Large intestine (tissue), 3 donors: Measurements from ENCODE around the gene TMEM132D. TPM values are rescaled to one million over a fixed set of nuclear protein-coding genes. Genes with fewer than 3 reads are reported as not detected.

ENCODE experiments used
- DNase-seq, 2 donors: peaks; one replicate each; pipeline versions ENCODE4 v3.0.0 to v3.0.0-alpha.2; 2013
- H3K27ac ChIP-seq: one replicate; pipeline ENCODE4 v1.5.1; 2013; ENCODE audit warnings: low read length
- H3K27me3 ChIP-seq: 2 replicates; pipeline ENCODE4 v1.6.1; 2013; ENCODE audit warnings: low read length; ENCODE audit not compliant: control insufficient read depth, insufficient read depth
- H3K36me3 ChIP-seq: 2 replicates; pipeline ENCODE4 v1.6.1; 2013; ENCODE audit warnings: low read length; ENCODE audit not compliant: control insufficient read depth, insufficient read depth
- H3K4me1 ChIP-seq: one replicate; pipeline ENCODE4 v1.6.1; 2013; ENCODE audit warnings: low read length; ENCODE audit not compliant: control insufficient read depth, insufficient read depth
- H3K4me3 ChIP-seq: one replicate; pipeline ENCODE4 v1.5.1; 2013; ENCODE audit warnings: low read length
- H3K9me3 ChIP-seq: one replicate; pipeline ENCODE4 v1.6.1; 2013; ENCODE audit warnings: mild to moderate bottlenecking, low read depth, low read length, moderate library complexity; ENCODE audit not compliant: control insufficient read depth
- WGBS: methylation state at CpG from one replicate; pipeline ENCODE4 v1.1.5; 2013; ENCODE audit warnings: low lambda C conversion rate; ENCODE audit not compliant: insufficient coverage; 5-methylcytosine and 5-hydroxymethylcytosine counted together
- polyA plus RNA-seq: library from polyadenylated mRNA; unstranded; fragments of 120-200 nt; gene quantifications from one replicate; pipeline ENCODE4 v1.2.1, GENCODE V29; 2013

The TMEM132D gene
- polyA plus RNA-seq, 1 donor, result 0.55 TPM

DNA sequence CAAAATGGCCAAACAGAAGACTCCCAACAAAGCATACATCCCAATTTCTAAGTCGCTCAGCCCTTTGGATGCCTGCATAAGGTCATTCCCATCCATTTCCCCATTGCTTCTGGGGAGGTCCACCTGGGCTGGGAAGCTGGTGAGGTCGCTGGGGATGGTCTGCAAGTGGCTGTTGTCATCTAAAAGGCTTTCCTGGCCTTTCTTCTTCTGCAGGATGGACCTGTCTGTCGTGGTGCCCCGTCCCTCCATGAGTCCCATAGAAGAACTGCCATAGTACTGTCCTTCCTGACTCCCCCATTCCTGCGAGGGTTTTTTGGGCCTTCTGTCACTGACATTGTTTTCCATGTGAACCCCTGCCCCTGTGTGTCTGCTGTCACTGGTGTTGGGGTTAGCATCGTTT, 829.4 kb downstream of the TMEM132D start:
- H3K36me3 ChIP-seq, result no peaks in the 10 kb centered on the region
- H3K4me1 ChIP-seq, result no peaks in the 10 kb centered on the region
- H3K27me3 ChIP-seq, result no peaks in the 10 kb centered on the region
- no peak for DNase-seq
- WGBS, result 90% methylated on average over 2 of the region's 6 CpGs
- no peaks in the 10 kb centered on the region for H3K9me3 ChIP-seq
- no peak overlapping the region for H3K27ac ChIP-seq
- no peak overlapping the region for H3K4me3 ChIP-seq

DNA sequence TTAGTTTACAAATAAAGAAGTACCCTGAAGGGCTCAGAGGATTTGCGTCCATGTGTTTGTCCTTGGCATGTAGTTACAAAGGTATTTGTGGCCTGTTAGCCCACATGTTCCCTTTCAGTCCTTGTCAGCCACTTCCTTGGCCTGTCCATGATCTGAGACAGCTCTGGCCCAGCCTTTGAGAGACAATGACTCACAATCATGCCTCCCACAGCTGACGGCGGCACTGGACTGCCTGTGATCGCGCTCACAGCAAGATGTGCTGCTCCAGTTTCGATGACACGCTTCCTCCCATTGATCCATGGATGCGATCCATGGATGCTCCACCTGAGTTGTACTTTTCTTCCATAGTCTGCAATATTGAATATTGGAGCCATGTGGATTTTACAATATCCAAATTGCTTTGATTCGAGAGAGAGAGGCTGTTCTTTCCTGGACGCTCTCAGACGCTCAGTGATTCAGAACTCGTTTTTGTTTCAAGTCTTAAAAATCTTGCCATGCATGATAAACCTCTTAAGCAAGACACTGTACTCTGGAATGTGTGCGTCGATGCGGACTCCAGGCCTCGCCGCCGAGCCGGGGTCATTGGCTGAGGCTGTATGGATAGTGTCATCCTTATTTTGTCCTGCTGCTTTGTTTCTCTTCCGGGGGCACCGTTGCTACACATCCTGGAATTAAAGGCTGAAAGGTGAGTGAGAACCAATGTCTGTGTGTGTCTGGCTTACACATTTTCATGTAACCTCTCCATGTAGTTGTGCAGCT, 830.5 kb downstream of the TMEM132D start:
- no peaks in the 10 kb centered on the region for H3K27me3 ChIP-seq
- H3K4me1 ChIP-seq, result no peaks in the 10 kb centered on the region
- DNase-seq, result no peak
- H3K9me3 ChIP-seq, result no peaks in the 10 kb centered on the region
- WGBS, result 82% methylated on average over 2 of the region's 21 CpGs
- no peaks in the 10 kb centered on the region for H3K36me3 ChIP-seq
- no peak overlapping the region for H3K27ac ChIP-seq
- no peak overlapping the region for H3K4me3 ChIP-seq

DNA sequence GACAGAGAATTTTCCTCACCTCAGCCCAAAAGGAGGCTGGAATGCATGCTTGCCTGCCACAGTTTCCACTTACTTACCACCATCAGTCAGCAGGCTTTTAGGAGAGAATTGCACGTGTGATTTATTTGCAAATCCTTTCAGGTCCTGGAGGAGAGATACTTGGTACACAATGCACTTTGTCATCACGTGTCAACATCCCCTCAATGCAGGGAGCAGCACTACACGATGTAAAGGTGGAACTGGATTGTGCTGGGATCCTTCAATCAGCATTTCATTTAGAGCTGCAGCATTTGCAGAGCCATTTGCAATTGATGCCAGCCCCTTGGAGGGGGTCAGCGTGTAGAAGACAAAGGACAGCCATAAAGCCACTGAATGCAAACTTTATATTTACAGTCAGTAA, 832.5 kb downstream of the TMEM132D start:
- no peak for DNase-seq
- Histone ChIP-seq H3K4me1 (no peaks in the 10 kb centered on the region), H3K27me3 (no peaks in the 10 kb centered on the region), H3K27ac (no peak overlapping the region), H3K36me3 (no peaks in the 10 kb centered on the region), H3K9me3 (no peaks in the 10 kb centered on the region), H3K4me3 (no peak overlapping the region)
- WGBS, result no CpG with 5 or more reads among the region's 4 CpGs

GRCh38 chr12:129069886-129070285, 833.9 kb downstream of the TMEM132D start:
- Histone ChIP-seq H3K9me3 (no peaks in the 10 kb centered on the region), H3K27ac (no peak overlapping the region), H3K4me1 (no peaks in the 10 kb centered on the region), H3K36me3 (no peaks in the 10 kb centered on the region), H3K27me3 (no peaks in the 10 kb centered on the region), H3K4me3 (no peak overlapping the region)
- 82% methylated on average over 4 of the region's 15 CpGs for WGBS
- no peak for DNase-seq

DNA sequence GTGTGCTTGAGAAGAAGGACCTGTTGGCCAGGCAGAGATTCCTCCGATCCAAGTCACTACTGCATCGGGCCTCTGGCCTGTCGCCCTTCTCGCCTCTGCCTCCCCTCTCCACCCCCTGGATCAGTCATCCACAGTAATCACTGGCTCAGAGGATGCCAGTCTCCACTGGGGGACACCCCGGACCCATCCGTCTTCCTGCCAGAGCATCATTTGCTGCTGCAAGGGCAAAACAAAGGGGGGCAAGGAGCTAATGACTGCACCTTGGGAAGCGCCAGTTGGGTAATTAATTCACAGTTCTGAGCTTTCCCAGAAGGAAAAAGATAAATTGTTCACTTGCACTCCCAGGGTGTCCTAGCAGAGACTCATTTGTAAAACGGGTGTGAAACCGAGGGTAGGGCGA, 835.1 kb downstream of the TMEM132D start:
- H3K9me3 ChIP-seq, result no peaks in the 10 kb centered on the region
- DNase-seq, result no peak
- no peak overlapping the region for H3K4me3 ChIP-seq
- H3K27ac ChIP-seq, result no peak overlapping the region
- H3K36me3 ChIP-seq, result no peaks in the 10 kb centered on the region
- no peaks in the 10 kb centered on the region for H3K27me3 ChIP-seq
- WGBS, result no CpG with 5 or more reads among the region's 10 CpGs
- H3K4me1 ChIP-seq, result no peaks in the 10 kb centered on the region

- H3K4me3 ChIP-seq, result no peak overlapping the region
- no peak overlapping the region for H3K27ac ChIP-seq
- H3K36me3 ChIP-seq, result no peaks in the 10 kb centered on the region
- no peaks in the 10 kb centered on the region for H3K9me3 ChIP-seq
- WGBS, result no CpG with 5 or more reads among the region's 9 CpGs
- DNase-seq, result no peak
- no peaks in the 10 kb centered on the region for H3K4me1 ChIP-seq
- H3K27me3 ChIP-seq, result no peaks in the 10 kb centered on the region
Observed at GRCh38 chr12:129067491-129067890, 836.3 kb downstream of the TMEM132D start.

- H3K27ac ChIP-seq, result no peak overlapping the region
- no peaks in the 10 kb centered on the region for H3K9me3 ChIP-seq
- H3K27me3 ChIP-seq, result no peaks in the 10 kb centered on the region
- no peak overlapping the region for H3K4me3 ChIP-seq
- H3K36me3 ChIP-seq, result no peaks in the 10 kb centered on the region
- no CpG with 5 or more reads among the region's 14 CpGs for WGBS
- DNase-seq, result no peak
- no peaks in the 10 kb centered on the region for H3K4me1 ChIP-seq
Observed at GRCh38 chr12:129064209-129064855, 839.5 kb downstream of the TMEM132D start.

GRCh38 chr12:129063600-129063999, 840.2 kb downstream of the TMEM132D start:
- H3K4me1 ChIP-seq, result no peaks in the 10 kb centered on the region
- DNase-seq, result no peak
- H3K27me3 ChIP-seq, result no peaks in the 10 kb centered on the region
- H3K4me3 ChIP-seq, result no peak overlapping the region
- H3K9me3 ChIP-seq, result no peaks in the 10 kb centered on the region
- no CpG with 5 or more reads among the region's 4 CpGs for WGBS
- H3K36me3 ChIP-seq, result no peaks in the 10 kb centered on the region
- no peak overlapping the region for H3K27ac ChIP-seq

- no peak overlapping the region for H3K27ac ChIP-seq
- H3K4me3 ChIP-seq, result no peak overlapping the region
- no peaks in the 10 kb centered on the region for H3K27me3 ChIP-seq
- WGBS, result no CpG with 5 or more reads among the region's 11 CpGs
- DNase-seq, result no peak
- no peaks in the 10 kb centered on the region for H3K36me3 ChIP-seq
- H3K9me3 ChIP-seq, result no peaks in the 10 kb centered on the region
- no peaks in the 10 kb centered on the region for H3K4me1 ChIP-seq
Observed at GRCh38 chr12:129053232-129053631, 850.6 kb downstream of the TMEM132D start.

GRCh38 chr12:129052373-129052772, 851.5 kb downstream of the TMEM132D start:
- Histone ChIP-seq H3K4me1 (no peaks in the 10 kb centered on the region), H3K36me3 (no peaks in the 10 kb centered on the region), H3K9me3 (no peaks in the 10 kb centered on the region), H3K27ac (no peak overlapping the region), H3K27me3 (no peaks in the 10 kb centered on the region), H3K4me3 (no peak overlapping the region)
- no peak for DNase-seq

GRCh38 chr12:129049917-129050316, 853.9 kb downstream of the TMEM132D start:
- no peak for DNase-seq
- Histone ChIP-seq H3K27me3 (no peaks in the 10 kb centered on the region), H3K36me3 (no peaks in the 10 kb centered on the region), H3K9me3 (no peaks in the 10 kb centered on the region), H3K27ac (no peak overlapping the region), H3K4me1 (no peaks in the 10 kb centered on the region), H3K4me3 (no peak overlapping the region)
- WGBS, result no CpG with 5 or more reads among the region's 1 CpG
